GM23248 (cell line): Measurements from ENCODE around the gene MYO16. TPM values are rescaled to one million over a fixed set of nuclear protein-coding genes. Genes with fewer than 3 reads are reported as not detected.
"Not testable (repeated sequence)": the region's sequence is repeated elsewhere in the genome, so short reads cannot be mapped to it uniquely, and the experiment has no call there.

Experiments used
- DNase-seq: peaks from one replicate; pipeline ENCODE4 v3.0.0-alpha.2; 2015
- H2AFZ ChIP-seq: fragments of 200-600 bp; sonication (generic); 2 replicates; pipeline ENCODE4 v1.6.1; 2016; ENCODE audit warnings: antibody characterized with exemption
- H3F3A ChIP-seq: fragments of 200-600 bp; sonication (generic); 2 replicates; pipeline ENCODE4 v1.6.1; 2016; ENCODE audit warnings: mild to moderate bottlenecking, antibody characterized with exemption, mixed run types; ENCODE audit not compliant: insufficient read depth
- H3K27ac ChIP-seq: fragments of 200-600 bp; sonication (generic); 2 replicates; pipeline ENCODE4 v1.5.1; 2016; ENCODE audit warnings: mild to moderate bottlenecking
- H3K27me3 ChIP-seq: fragments of 200-600 bp; sonication (generic); replicated peaks from 2 replicates; pipeline ENCODE4 v1.6.1; 2016; ENCODE audit warnings: mild to moderate bottlenecking; ENCODE audit not compliant: insufficient read depth
- H3K36me3 ChIP-seq: fragments of 200-600 bp; sonication (generic); 2 replicates; pipeline ENCODE4 v1.6.1; 2016; ENCODE audit warnings: low read depth, mild to moderate bottlenecking
- H3K4me1 ChIP-seq: fragments of 200-600 bp; sonication (generic); 2 replicates; pipeline ENCODE4 v1.6.1; 2016; ENCODE audit warnings: mild to moderate bottlenecking; ENCODE audit not compliant: insufficient read depth
- H3K4me2 ChIP-seq: fragments of 200-600 bp; sonication (generic); one replicate; pipeline ENCODE4 v1.6.1; 2016; ENCODE audit warnings: mild to moderate bottlenecking; ENCODE audit not compliant: unreplicated experiment
- H3K4me3 ChIP-seq: fragments of 200-600 bp; sonication (generic); 2 replicates; pipeline ENCODE4 v1.5.1; 2016; ENCODE audit warnings: mild to moderate bottlenecking
- H3K79me2 ChIP-seq: fragments of 200-600 bp; sonication (generic); 2 replicates; pipeline ENCODE4 v1.6.1; 2016; ENCODE audit warnings: mild to moderate bottlenecking; ENCODE audit not compliant: insufficient read depth
- H3K9ac ChIP-seq: fragments of 200-600 bp; sonication (generic); 2 replicates; pipeline ENCODE4 v1.6.1; 2016; ENCODE audit warnings: mild to moderate bottlenecking
- H3K9me2 ChIP-seq: fragments of 200-600 bp; sonication (generic); 2 replicates; pipeline ENCODE4 v1.6.1; 2016; ENCODE audit warnings: mixed run types, mild to moderate bottlenecking, moderate library complexity; ENCODE audit not compliant: insufficient read depth
- H3K9me3 ChIP-seq: fragments of 200-600 bp; sonication (generic); one replicate; pipeline ENCODE4 v1.6.1; 2017; ENCODE audit warnings: low read depth
- H4K20me1 ChIP-seq: fragments of 200-600 bp; sonication (generic); 2 replicates; pipeline ENCODE4 v1.6.0; 2016; ENCODE audit not compliant: insufficient read depth
- EZH2 ChIP-seq: fragments of 200-600 bp; sonication (generic); IDR thresholded peaks from 2 replicates; pipeline ENCODE4 v1.6.1; 2018; ENCODE audit warnings: antibody characterized with exemption, mild to moderate bottlenecking; ENCODE audit not compliant: insufficient read depth, poor library complexity, severe bottlenecking
- EZH2phosphoT487 ChIP-seq: fragments of 200-600 bp; sonication (generic); IDR thresholded peaks from 2 replicates; pipeline ENCODE4 v1.6.1; 2018; ENCODE audit warnings: antibody characterized with exemption, moderate library complexity, mild to moderate bottlenecking, low read depth; ENCODE audit not compliant: insufficient read depth
- WGBS, 2 experiments: methylation state at CpG; one replicate each; pipeline ENCODE4 v1.1.6; 2015 to 2017; ENCODE audit warnings: low lambda C conversion rate in 2 of 2, low coverage in 1 of 2; ENCODE audit errors: missing lambda C conversion rate in 2 of 2; 5-methylcytosine and 5-hydroxymethylcytosine counted together
- in situ Hi-C: fragments of 300-500 bp; cut with MboI; formaldehyde crosslinking; loops from 2 replicates; pipeline ENCODE4 v1.15.0; 2020
- polyA plus RNA-seq: library from polyadenylated mRNA; unstranded; fragments of >200 nt; fragmentation: Nextera tagmentation; extraction: Ambion mirVana; gene quantifications from 2 replicates; pipeline ENCODE4 v1.2.1, GENCODE V29; 2016
- total RNA-seq: library from RNA; depleted of rRNA; stranded (reverse); fragments of >200 nt; shearing (Covaris generic); gene quantifications from 2 replicates; pipeline ENCODE4 v1.2.3, GENCODE V29; 2014

MYO16 gene
- total and polyA plus RNA-seq, 2 experiments from 2014 or later: not detected

DNA sequence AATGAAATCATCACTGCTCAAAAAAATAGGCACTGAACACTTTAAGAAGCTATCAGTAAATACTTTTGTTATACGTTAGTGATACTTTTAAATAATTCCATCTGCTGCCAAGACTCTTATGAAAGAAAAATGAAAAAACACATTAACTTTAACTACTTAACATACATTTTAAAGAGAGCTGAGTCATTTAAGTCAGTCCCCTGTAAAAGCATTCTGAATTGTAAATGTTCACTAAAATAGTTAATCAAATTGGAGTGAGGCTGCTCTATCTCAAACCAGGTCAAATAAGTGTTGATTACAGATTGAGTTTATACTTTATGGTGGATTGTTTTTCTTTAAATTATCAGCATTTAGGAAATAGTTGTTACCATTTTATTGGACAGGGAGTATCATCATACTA is 274.2 kb downstream of the MYO16 start:
- 29 to 41% methylated on average over 1 of the region's 1 CpG for WGBS, 2 experiments
- H3K4me2 ChIP-seq: no peak overlapping the region
- H3K27me3 ChIP-seq: no peaks in the 10 kb centered on the region; the same call in 1 of the 2 replicates
- no peak overlapping the region for H3K27ac ChIP-seq
- H3K4me1 ChIP-seq: no peaks in the 10 kb centered on the region
- TF ChIP-seq EZH2phosphoT487 (no peak), EZH2 (no peak)
- no peak overlapping the region for H3K4me3 ChIP-seq
- DNase-seq: no peak
- H3K36me3 ChIP-seq: no peaks in the 10 kb centered on the region
- no peaks in the 10 kb centered on the region for H3K9me2 ChIP-seq
- no peak overlapping the region for H3K9ac ChIP-seq
- no peak overlapping the region for H2AFZ ChIP-seq
- no peaks in the 10 kb centered on the region for H4K20me1 ChIP-seq
- H3K9me3 ChIP-seq: no peaks in the 10 kb centered on the region
- H3K79me2 ChIP-seq: no peaks in the 10 kb centered on the region
- in situ Hi-C loops: loop anchor here (10.0 kb wide), 1 partner anchor 579 kb away; no protein-coding TSS in a partner anchor
- no peaks in the 10 kb centered on the region for H3F3A ChIP-seq

DNA sequence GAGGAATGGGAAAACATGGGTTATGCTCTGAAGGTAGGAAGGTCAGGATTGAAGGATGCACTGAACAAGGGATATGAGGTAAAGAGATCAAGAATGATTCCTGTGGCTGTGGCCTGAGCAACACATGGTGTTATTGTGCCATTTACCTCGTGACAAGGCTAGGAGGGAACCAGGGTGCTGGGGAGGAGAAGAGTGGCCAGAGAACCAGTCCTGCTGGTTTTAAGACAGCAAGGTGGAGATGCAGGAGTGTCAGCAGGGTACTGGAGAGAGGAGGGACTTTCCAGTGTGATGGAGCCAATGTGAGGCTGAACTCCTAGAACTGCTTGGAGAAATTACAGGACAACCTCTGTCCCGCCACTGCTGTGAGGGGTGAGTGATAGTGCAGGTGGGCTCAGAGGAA is 282.4 kb downstream of the MYO16 start:
- Histone ChIP-seq H3K27ac (no peak overlapping the region), H3K27me3 (peaks cover 9% of the 10 kb centered on the region), H3K4me1 (peaks cover 9% of the 10 kb centered on the region), H2AFZ (no peak overlapping the region), H3K9me3 (no peaks in the 10 kb centered on the region), H3K9me2 (no peaks in the 10 kb centered on the region), H4K20me1 (no peaks in the 10 kb centered on the region), H3K4me2 (no peak overlapping the region), H3K79me2 (no peaks in the 10 kb centered on the region), H3K9ac (no peak overlapping the region), H3K36me3 (no peaks in the 10 kb centered on the region), H3K4me3 (no peak overlapping the region), H3F3A (no peaks in the 10 kb centered on the region)
- DNase-seq: no peak
- no peak for TF ChIP-seq EZH2phosphoT487
- no peak for TF ChIP-seq EZH2
- in situ Hi-C loops: no loop called here
- 60 to 71% methylated on average over 2 of the region's 2 CpGs for WGBS, 2 experiments

DNA sequence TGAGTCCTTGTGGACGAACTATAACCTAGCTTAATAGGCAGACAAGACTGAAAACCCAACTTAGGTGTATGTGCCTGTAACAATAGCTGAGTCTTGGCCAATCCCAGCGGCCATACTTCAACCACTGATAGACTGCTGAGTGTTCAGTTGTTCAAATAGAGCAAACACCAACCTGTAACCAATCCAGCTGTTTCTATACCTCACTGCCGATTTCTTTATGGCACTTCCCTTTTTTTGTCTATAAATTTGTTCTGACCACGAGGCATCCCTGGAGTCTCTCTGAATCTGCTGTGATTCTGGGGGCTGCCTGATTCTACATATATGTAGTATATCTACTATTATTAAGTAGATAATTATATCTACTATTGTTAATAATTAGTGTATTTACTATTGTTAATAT is 284.3 kb downstream of the MYO16 start:
- H3K9ac ChIP-seq, H3K36me3 ChIP-seq, H3K4me2 ChIP-seq, H3K9me2 ChIP-seq, H4K20me1 ChIP-seq, H3K9me3 ChIP-seq, in situ Hi-C loops, H3K79me2 ChIP-seq, H3F3A ChIP-seq, H3K27ac ChIP-seq, H3K4me3 ChIP-seq, DNase-seq, H3K27me3 ChIP-seq, H2AFZ ChIP-seq: not testable (repeated sequence)
- WGBS, 2 experiments: 62 to 63% methylated on average over 4 of the region's 4 CpGs
- H3K4me1 ChIP-seq: peaks cover 17% of the 10 kb centered on the region

DNA sequence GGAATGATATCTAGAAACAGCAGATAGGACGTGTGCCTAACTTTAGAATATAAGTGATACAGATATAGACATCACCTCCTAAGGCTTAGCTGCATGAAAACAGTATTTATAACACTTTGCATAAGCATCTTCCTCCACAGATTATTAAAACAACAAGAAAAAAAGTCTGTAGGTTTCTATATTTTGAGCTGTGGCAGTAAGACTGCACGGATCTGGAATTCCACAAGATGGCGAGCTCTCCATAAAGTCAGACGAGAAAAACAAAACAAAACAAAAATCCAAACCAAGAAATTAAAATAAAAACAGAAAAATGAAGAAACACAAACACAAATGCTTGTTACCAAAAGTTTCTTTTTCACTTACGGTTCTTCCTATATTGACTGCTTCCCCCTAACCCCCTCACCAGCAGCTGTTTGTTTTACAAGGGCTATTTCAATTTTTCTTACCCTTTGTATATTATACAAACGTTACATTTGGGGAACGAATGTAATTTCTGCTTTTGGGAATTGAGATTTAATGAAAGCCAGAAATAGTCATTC is 285.8 kb downstream of the MYO16 start:
- H2AFZ ChIP-seq: peak overlapping the region; percentile 78
- no peaks in the 10 kb centered on the region for H3K79me2 ChIP-seq
- H3K4me1 ChIP-seq: peaks cover 17% of the 10 kb centered on the region
- peak overlapping the region; percentile 19; the same call in 1 of the 2 replicates for H3K27ac ChIP-seq
- no peak for TF ChIP-seq EZH2phosphoT487
- DNase-seq: peak; percentile 68
- in situ Hi-C loops: no loop called here
- H3K27me3 ChIP-seq: peaks cover 3% of the 10 kb centered on the region
- no peaks in the 10 kb centered on the region for H4K20me1 ChIP-seq
- no peaks in the 10 kb centered on the region for H3K9me3 ChIP-seq
- H3K4me3 ChIP-seq: peak overlapping the region; percentile 57
- H3F3A ChIP-seq: 0 out of 2 replicates have a peak, but pooled peaks cover 4% of the 10 kb centered on the region
- WGBS, 2 experiments: 9 to 13% methylated on average over 7 of the region's 7 CpGs
- H3K36me3 ChIP-seq: no peaks in the 10 kb centered on the region
- peak overlapping the region; percentile 55 for H3K9ac ChIP-seq
- H3K4me2 ChIP-seq: peak overlapping the region; percentile 92
- no peaks in the 10 kb centered on the region for H3K9me2 ChIP-seq
